Right atrium auricular region (tissue), 2 donors: ENCODE measurements around the gene SNRNP200. TPM values are rescaled to one million over a fixed set of nuclear protein-coding genes. Genes with fewer than 3 reads are reported as not detected.

Source experiments
- DNase-seq: peaks from one replicate; pipeline ENCODE4 v3.0.0-alpha.2; 2019; ENCODE audit warnings: low spot score
- H3K27ac ChIP-seq, 2 donors: fragments of 200-600 bp; sonication (generic); 1 replicate in 1 of 2; 2 replicates in 1 of 2; pipeline ENCODE4 v1.5.1; 2016 to 2019
- H3K27me3 ChIP-seq, 2 donors: fragments of 200-600 bp; sonication (generic); one replicate each; pipeline versions ENCODE4 v1.5.1 to v1.6.0; 2017 to 2019
- H3K36me3 ChIP-seq: fragments of 200-600 bp; sonication (generic); one replicate; pipeline ENCODE4 v1.5.1; 2016
- H3K4me1 ChIP-seq, 2 donors: fragments of 200-600 bp; sonication (generic); one replicate each; pipeline versions ENCODE4 v1.5.1 to v1.6.0; 2017 to 2019
- H3K4me3 ChIP-seq, 2 donors: fragments of 200-600 bp; sonication (generic); 1 replicate in 1 of 2; 2 replicates in 1 of 2; pipeline ENCODE4 v1.5.1; 2017 to 2019; ENCODE audit warnings: mild to moderate bottlenecking in 1 of 2, moderate library complexity in 1 of 2
- H3K9me3 ChIP-seq, 2 donors: fragments of 200-600 bp; sonication (generic); one replicate each; pipeline ENCODE4 v1.5.1; 2019
- total RNA-seq, 2 donors: library from RNA; depleted of rRNA; stranded (reverse); fragments of >200 nt; gene quantifications; one replicate each; pipeline ENCODE4 v1.1.0, GENCODE V29; 2016
- TF ChIP-seq, protein P1 (sequence below), 2 donors: fragments of 200-600 bp; sonication (generic); IDR thresholded peaks; one replicate each; pipeline ENCODE4 v1.5.1; 2019; ENCODE audit warnings: antibody characterized with exemption in 2 of 2

The SNRNP200 gene
- total RNA-seq, 2 donors from 2014 or later = 42.2 to 68.8 TPM

DNA sequence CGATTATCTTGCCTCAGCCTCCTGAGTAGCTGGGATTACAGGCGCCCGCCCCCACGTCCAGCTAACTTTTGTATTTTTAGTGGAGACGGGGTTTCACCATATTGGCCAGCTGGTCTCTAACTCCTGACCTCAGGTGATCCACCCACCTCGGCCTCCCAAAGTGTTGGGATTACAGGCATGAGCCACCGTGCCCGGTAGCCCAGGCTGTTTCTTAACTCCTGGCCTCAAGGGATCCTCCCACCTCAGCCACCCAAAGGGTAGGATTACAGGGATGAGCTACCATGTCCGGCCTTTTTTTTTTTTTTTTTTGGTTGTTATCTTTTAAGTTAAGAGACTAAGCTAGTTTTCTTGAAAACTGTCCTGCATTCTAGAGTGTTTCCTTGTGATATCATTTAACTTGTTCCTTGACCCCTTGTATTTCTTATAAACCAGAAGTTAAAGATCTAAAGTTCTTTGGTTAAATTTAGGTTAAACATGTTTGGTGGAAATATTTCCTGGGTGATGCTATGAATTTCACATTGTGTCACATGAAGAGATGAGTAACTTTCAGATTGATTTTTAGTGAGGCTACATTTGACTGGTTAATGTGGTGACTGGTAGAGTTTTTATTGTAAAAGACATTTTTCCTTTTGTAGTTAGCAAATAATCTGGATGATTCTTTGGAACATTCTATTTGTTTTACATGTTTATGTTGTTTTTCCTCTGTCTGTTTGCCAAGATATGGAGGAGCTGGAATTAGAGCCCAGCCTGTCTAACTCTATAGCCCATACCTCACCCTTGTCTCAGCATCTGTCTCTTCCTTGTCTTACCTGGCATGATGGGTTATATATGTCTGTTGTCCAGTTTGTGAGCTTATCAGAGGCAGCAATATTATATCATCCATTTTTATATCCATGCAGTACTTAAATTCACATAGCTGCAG, 35.4 kb upstream of the SNRNP200 start:
- TF ChIP-seq, protein P1, sequence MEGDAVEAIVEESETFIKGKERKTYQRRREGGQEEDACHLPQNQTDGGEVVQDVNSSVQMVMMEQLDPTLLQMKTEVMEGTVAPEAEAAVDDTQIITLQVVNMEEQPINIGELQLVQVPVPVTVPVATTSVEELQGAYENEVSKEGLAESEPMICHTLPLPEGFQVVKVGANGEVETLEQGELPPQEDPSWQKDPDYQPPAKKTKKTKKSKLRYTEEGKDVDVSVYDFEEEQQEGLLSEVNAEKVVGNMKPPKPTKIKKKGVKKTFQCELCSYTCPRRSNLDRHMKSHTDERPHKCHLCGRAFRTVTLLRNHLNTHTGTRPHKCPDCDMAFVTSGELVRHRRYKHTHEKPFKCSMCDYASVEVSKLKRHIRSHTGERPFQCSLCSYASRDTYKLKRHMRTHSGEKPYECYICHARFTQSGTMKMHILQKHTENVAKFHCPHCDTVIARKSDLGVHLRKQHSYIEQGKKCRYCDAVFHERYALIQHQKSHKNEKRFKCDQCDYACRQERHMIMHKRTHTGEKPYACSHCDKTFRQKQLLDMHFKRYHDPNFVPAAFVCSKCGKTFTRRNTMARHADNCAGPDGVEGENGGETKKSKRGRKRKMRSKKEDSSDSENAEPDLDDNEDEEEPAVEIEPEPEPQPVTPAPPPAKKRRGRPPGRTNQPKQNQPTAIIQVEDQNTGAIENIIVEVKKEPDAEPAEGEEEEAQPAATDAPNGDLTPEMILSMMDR (IDR thresholded peaks at IDR 0.05) = no peak
- Histone ChIP-seq H3K27ac (no peak overlapping the region), H3K36me3 (no peaks in the 10 kb centered on the region), H3K9me3 (no peaks in the 10 kb centered on the region), H3K4me1 (peaks cover 0 to 4% of the 10 kb centered on the region in 2 donors), H3K27me3 (no peaks in the 10 kb centered on the region), H3K4me3 (no peak overlapping the region)
- DNase-seq = no peak

DNA sequence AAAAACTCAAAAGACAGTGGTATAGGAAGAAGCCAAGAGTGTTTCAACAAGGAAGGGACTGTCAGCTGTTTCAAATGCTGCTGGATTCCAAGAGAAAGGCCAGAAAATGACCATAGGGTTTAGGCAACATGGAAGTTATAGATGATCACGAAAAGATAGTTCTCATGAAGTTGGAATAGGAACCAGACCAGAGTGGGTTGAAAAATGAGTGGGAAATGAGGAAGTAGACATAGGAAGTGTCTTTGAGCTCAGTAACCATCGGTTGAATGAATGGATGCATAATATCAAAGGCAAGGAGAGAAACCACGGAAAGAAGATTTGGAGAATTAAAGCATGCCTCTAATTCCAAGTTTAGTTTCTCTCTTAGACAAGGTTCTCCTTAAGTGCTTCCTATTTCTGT, 31.5 kb upstream of the SNRNP200 start:
- no peak overlapping the region for H3K27ac ChIP-seq
- TF ChIP-seq, protein P1 (IDR thresholded peaks at IDR 0.05) = no peak
- no peaks in the 10 kb centered on the region for H3K9me3 ChIP-seq
- H3K4me1 ChIP-seq = peaks cover 0 to 8% of the 10 kb centered on the region in 2 donors
- H3K36me3 ChIP-seq = no peaks in the 10 kb centered on the region
- H3K4me3 ChIP-seq = no peak overlapping the region
- no peaks in the 10 kb centered on the region for H3K27me3 ChIP-seq
- no peak for DNase-seq

DNA sequence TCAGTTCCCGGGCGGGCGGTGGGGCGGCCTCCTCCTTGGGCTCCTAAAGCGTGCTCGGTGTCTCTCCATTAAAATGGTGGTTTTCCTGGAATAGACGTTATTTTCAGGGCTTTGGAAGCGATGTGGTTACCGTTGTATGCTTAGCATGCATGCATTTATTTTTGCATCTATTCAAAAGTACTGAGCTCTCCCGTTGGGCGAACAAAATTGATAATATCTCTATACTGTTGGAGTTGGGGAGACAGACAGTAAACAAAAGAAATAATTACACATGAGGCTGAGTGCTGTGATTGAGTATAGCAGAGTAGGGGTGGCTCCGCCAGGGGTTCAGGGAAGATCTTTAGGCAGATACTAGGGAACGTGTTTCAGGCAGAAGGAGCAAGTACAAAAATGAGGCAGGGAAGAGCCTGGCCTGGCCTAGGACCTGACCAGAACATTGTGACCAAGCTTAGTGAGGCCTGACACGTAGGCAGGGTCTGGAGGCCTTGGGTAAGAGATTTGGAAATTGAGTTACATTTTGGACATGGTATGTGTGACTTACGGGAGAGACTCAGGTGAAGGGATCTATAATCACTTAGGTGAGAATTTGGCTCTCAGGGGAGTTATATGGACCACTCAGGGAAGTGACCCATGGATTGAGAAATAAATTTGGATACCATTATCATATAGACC, 30.9 kb upstream of the SNRNP200 start:
- H3K4me3 ChIP-seq = peak overlapping the region; percentile 58 to 68
- peak overlapping the region; percentile 88 to 91 for H3K27ac ChIP-seq

GRCh38 chr2:96333708-96334107, 28.4 kb upstream of the SNRNP200 start:
- H3K27ac ChIP-seq = no peak overlapping the region
- H3K9me3 ChIP-seq = no peaks in the 10 kb centered on the region
- TF ChIP-seq, protein P1 (IDR thresholded peaks at IDR 0.05) = no peak

More for the DNA sequence above, 30.9 kb upstream of the SNRNP200 start:
- H3K36me3 ChIP-seq = no peaks in the 10 kb centered on the region
- TF ChIP-seq, protein P1 (IDR thresholded peaks at IDR 0.05) = no peak
- H3K27me3 ChIP-seq = no peaks in the 10 kb centered on the region
- no peak for DNase-seq
- peaks cover 0 to 8% of the 10 kb centered on the region in 2 donors for H3K4me1 ChIP-seq
- no peaks in the 10 kb centered on the region for H3K9me3 ChIP-seq

GRCh38 chr2:96330407-96330806, 25.1 kb upstream of the SNRNP200 start:
- no peaks in the 10 kb centered on the region for H3K9me3 ChIP-seq
- no peak overlapping the region for H3K4me3 ChIP-seq
- TF ChIP-seq, protein P1 (IDR thresholded peaks at IDR 0.05) = no peak
- H3K27ac ChIP-seq = no peak overlapping the region
- peaks cover 0 to 11% of the 10 kb centered on the region in 2 donors for H3K4me1 ChIP-seq
- H3K27me3 ChIP-seq = no peaks in the 10 kb centered on the region
- no peaks in the 10 kb centered on the region for H3K36me3 ChIP-seq
- no peak for DNase-seq

More at GRCh38 chr2:96333708-96334107, 28.4 kb upstream of the SNRNP200 start:
- Histone ChIP-seq H3K4me1 (peaks cover 0 to 8% of the 10 kb centered on the region in 2 donors), H3K36me3 (no peaks in the 10 kb centered on the region), H3K27me3 (no peaks in the 10 kb centered on the region), H3K4me3 (no peak overlapping the region)
- DNase-seq = no peak
